Measurements from ENCODE around the gene LAX1.

- TF ChIP-seq CTCF (IDR thresholded peaks at IDR 0.05; ENCODE audit: low read depth, low read length) (no peak), EZH2phosphoT487 (IDR thresholded peaks at IDR 0.05; ENCODE audit: low read depth) (no peak)
These were observed 42.1 kb upstream of the LAX1 start for GRCh38 chr1:203722909-203723308.
